IPS-15b (cell line): ENCODE measurements around the gene MGAT4B.

ENCODE experiments used
- H3K27me3 ChIP-seq: one replicate; pipeline ENCODE4 v1.6.1; 2013; ENCODE audit warnings: low read length; ENCODE audit not compliant: control insufficient read depth, insufficient read depth
- H3K36me3 ChIP-seq: one replicate; pipeline ENCODE4 v1.6.1; 2013; ENCODE audit warnings: low read length; ENCODE audit not compliant: control insufficient read depth, insufficient read depth
- H3K4me1 ChIP-seq: one replicate; pipeline ENCODE4 v1.6.1; 2013; ENCODE audit warnings: mild to moderate bottlenecking, low read length; ENCODE audit not compliant: control insufficient read depth, insufficient read depth
- H3K4me3 ChIP-seq: one replicate; pipeline ENCODE4 v1.5.1; 2013; ENCODE audit warnings: low read depth, low read length
- H3K9ac ChIP-seq: one replicate; pipeline ENCODE4 v1.6.1; 2013; ENCODE audit warnings: low read depth, mild to moderate bottlenecking, low read length
- H3K9me3 ChIP-seq: one replicate; pipeline ENCODE4 v1.6.1; 2013; ENCODE audit warnings: mild to moderate bottlenecking, low read length; ENCODE audit not compliant: control insufficient read depth, insufficient read depth

The MGAT4B gene

DNA sequence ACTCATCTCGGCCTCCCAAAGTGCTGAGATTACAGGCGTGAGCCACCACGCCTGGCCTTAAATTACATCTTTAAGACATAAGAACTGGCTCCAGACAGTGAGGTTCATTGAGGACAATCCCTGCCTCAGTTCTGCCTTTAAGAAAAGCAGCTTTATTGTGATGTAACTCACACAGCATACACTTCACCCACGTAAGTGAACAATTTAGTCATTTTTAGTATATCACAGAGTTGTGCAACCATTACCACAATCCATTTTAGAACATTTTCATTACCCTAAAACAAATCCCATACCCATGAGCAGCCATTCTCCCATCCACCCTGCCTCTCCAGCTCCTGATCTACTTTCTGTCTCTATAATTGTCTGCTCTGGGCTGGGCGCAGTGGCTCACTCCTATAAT is 36.9 kb downstream of the MGAT4B start:
- Histone ChIP-seq H3K4me3 (no peak overlapping the region), H3K27me3 (no peaks in the 10 kb centered on the region), H3K9me3 (no peaks in the 10 kb centered on the region), H3K36me3 (peaks cover 59% of the 10 kb centered on the region), H3K9ac (no peak overlapping the region), H3K4me1 (no peaks in the 10 kb centered on the region)

DNA sequence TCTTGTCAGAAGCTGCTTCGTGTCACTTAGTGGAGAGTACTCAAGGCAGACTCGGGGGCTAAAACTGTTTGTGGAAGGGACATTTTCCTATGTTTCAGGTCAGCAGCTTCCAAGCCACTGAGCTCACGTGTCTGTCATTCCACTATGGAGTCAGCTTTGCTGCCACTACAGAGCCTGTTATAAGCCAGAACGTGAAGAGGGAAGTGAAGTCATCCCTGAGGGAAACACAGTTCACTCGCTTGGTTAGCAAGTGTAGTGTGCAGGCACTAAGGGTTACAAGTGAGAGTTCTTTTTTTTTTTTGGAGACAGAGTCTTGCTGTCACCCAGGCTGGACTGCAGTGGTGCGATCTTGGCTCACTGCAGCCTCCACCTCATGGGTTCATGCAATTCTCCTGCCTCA is 37.4 kb downstream of the MGAT4B start:
- no peaks in the 10 kb centered on the region for H3K9me3 ChIP-seq
- no peaks in the 10 kb centered on the region for H3K4me1 ChIP-seq
- H3K4me3 ChIP-seq: no peak overlapping the region
- H3K9ac ChIP-seq: no peak overlapping the region
- H3K36me3 ChIP-seq: peaks cover 56% of the 10 kb centered on the region
- H3K27me3 ChIP-seq: no peaks in the 10 kb centered on the region

DNA sequence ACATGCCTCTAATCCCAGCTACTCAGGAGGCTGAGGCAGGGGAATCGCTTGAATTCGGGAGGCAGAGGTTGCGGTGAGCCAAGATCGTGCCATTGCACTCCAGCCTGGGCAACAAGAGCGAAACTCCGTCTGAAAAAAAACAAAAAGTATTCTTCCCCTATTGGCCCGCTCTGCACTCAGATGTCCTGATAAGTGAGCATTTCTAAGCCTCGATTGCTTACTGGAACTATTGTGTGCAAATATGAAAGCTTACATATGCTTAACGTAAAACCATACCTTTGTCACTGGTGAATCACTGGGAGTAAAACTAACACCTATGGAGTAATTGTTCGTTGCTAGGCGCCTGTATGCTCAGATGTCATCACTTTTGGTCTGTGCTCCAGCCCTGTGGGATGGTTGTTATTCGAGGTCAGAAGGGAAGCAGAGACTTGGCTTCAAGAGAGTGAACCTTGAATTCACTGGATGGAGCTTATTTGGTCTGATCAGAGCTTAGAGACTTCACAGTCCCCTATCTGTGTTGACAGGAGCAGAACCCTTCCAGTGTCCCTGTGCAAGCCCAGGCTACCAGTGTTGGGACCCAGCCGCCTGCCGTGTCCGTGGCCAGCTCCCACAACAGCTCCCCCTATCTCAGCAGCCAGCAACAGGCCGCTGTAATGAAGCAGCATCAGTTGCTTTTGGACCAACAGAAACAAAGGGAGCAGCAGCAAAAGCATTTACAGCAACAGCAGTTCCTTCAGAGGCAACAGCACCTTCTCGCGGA is 38.2 kb downstream of the MGAT4B start:
- Histone ChIP-seq H3K4me1 (peaks cover 4% of the 10 kb centered on the region), H3K36me3 (peaks cover 48% of the 10 kb centered on the region), H3K9me3 (no peaks in the 10 kb centered on the region), H3K27me3 (no peaks in the 10 kb centered on the region), H3K4me3 (no peak overlapping the region), H3K9ac (no peak overlapping the region)

DNA sequence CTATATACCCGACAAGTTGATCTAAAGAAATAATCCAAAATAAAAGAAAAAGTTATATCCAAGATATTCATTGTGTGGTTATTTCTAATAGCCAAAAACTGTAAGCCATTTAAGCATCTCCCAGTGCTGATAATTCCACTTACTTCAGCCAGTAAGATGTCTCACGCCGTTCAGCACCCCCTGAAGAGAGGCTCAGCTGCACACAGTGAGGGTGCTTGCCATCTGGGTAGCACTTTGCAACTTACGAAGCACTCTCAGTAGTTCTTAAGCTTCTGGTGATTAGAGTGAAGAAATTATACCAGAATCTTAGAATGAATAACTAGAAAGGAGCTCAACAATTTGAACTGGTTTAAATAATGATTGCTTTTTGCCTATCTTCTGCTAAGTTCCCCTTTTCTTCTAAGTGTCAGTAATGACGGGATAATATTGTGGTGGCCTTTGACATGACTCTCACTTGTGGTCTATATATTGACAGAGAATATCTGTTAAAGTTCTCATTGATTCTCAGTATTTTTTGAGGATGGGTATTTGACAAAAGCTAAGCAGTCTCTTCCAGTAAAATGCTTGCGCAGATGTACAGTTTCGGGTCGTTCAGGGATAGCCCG is 39.1 kb downstream of the MGAT4B start:
- peaks cover 42% of the 10 kb centered on the region for H3K36me3 ChIP-seq
- H3K4me1 ChIP-seq: peaks cover 11% of the 10 kb centered on the region
- no peaks in the 10 kb centered on the region for H3K27me3 ChIP-seq
- no peaks in the 10 kb centered on the region for H3K9me3 ChIP-seq
- no peak overlapping the region for H3K9ac ChIP-seq
- no peak overlapping the region for H3K4me3 ChIP-seq

DNA sequence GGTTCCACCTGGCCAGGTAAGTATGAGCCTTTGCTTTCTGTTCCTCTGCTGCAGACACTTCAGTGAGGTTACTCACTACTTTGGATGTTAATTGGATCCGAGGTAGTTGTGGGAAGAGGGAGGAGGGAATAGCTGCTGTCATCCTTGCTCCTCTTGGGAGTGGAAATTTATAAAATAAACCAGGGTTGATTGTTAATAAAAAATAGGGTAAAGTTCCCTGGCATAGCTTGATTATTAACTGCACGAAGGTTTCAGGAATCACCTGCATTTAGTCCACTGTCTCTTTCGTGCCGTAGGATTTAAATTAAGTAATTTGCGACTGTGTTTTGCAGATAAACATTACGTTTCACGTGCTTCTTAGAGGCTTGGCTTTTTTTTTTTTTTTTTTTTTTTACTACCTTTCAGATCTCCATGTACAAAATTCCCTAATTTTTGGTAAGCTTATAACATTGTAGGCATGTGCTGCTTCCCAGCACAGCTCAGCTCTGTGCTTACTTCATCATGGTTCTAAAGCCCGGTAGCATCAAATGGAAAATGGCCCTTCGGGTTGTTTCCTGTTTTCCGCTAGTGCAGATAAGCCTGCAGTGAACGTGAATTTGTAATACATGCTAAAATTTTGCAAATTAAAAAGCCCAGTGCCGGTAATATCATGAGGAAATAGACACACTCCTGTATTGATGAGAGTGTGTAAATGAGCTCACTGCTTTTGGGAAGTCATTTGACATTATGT is 39.8 kb downstream of the MGAT4B start:
- Histone ChIP-seq H3K9ac (no peak overlapping the region), H3K4me1 (peaks cover 14% of the 10 kb centered on the region), H3K9me3 (no peaks in the 10 kb centered on the region), H3K4me3 (no peak overlapping the region), H3K36me3 (peaks cover 39% of the 10 kb centered on the region), H3K27me3 (no peaks in the 10 kb centered on the region)

DNA sequence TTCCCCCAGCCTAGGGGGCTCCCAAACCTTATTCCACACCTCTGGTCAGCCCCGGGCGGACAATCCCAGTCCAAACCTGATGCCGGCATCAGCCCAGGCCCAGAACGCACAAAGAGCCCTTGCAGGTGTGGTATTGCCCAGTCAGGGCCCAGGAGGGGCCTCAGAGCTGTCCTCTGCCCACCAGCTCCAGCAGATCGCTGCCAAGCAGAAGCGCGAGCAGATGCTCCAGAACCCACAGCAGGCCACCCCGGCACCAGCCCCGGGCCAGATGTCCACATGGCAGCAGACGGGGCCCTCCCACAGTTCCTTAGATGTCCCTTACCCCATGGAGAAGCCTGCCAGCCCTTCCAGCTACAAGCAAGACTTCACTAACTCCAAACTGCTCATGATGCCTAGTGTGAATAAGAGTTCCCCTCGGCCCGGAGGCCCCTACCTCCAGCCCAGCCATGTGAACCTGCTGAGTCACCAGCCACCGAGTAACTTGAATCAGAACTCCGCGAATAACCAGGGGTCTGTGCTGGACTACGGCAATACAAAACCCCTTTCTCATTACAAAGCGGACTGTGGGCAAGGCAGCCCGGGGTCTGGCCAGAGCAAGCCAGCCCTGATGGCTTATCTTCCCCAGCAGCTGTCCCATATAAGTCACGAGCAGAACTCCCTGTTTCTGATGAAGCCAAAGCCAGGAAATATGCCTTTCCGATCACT is 40.5 kb downstream of the MGAT4B start:
- H3K36me3 ChIP-seq: peaks cover 35% of the 10 kb centered on the region
- no peaks in the 10 kb centered on the region for H3K27me3 ChIP-seq
- no peaks in the 10 kb centered on the region for H3K9me3 ChIP-seq
- no peak overlapping the region for H3K4me3 ChIP-seq
- no peak overlapping the region for H3K9ac ChIP-seq
- peaks cover 14% of the 10 kb centered on the region for H3K4me1 ChIP-seq

DNA sequence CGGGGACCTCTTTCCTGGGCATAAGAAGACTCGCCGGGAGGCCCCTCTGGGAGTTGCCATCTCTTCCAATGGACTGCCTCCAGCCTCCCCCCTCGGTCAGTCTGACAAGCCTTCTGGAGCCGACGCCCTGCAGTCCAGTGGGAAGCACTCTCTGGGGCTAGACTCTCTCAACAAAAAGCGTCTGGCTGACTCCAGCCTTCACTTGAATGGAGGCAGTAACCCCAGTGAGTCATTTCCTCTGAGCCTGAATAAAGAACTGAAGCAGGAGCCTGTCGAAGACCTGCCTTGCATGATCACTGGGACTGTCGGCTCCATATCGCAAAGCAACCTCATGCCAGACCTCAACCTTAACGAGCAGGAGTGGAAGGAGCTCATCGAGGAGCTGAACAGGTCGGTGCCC is 41.3 kb downstream of the MGAT4B start:
- Histone ChIP-seq H3K4me1 (peaks cover 14% of the 10 kb centered on the region), H3K4me3 (no peak overlapping the region), H3K36me3 (peaks cover 30% of the 10 kb centered on the region), H3K9me3 (no peaks in the 10 kb centered on the region), H3K27me3 (no peaks in the 10 kb centered on the region), H3K9ac (no peak overlapping the region)

DNA sequence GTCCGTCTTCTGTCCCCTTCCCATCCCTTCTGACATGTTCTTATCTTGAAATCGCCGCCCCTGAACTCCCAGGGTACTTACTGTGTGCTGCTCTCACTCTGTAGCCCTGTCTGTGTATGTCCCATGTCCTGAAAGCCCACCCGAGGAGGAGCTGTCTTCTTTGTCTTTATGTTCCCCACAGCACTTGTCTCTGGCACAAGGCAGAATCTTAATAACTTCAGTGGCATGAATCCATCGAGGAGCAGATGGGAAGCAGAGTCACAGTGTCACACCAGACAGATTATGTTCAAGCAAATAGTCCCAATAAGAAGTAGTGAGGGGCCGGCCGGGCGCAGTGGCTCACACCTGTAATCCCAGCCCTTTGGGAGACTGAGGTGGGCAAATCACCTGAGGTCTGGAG is 42.6 kb downstream of the MGAT4B start:
- no peaks in the 10 kb centered on the region for H3K27me3 ChIP-seq
- no peak overlapping the region for H3K9ac ChIP-seq
- H3K36me3 ChIP-seq: peaks cover 21% of the 10 kb centered on the region
- H3K4me3 ChIP-seq: no peak overlapping the region
- peaks cover 16% of the 10 kb centered on the region for H3K4me1 ChIP-seq
- no peaks in the 10 kb centered on the region for H3K9me3 ChIP-seq

DNA sequence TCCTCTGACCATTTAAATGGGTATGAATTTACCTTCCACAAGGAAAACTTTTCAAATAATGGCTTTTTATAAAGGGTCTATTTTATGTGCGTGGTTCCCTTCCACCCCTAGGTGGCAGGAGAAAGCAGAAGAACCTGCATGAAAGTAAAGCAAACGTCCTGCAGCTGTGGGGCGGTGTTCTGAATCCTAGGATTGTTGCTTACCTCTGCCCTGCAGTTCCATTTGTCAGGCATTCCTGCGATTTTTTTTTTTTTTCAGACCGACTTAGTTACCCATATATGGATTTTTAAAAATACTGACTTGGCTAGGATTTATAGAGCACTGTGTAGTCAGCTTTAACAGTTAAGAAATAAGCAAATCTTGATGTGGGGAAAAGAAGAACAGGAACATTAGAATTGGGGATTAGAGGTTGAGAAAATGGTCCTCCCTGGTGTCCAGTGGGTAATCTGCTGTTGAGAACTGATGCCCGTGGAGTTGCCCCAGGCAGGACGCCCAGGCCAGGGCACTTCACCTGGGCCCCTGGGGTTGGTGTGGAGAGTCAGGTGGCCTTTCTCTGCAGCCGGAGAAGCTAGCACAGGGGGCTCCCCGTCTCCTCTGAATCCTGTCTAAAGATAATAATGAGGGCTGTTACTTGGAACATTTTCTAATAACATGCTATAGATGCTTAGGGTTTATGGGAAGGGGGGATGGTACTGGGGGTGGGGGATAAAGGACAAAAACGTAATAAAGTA is 43.3 kb downstream of the MGAT4B start:
- no peaks in the 10 kb centered on the region for H3K9me3 ChIP-seq
- peak overlapping the region; percentile 29 for H3K9ac ChIP-seq
- peaks cover 16% of the 10 kb centered on the region for H3K4me1 ChIP-seq
- H3K4me3 ChIP-seq: no peak overlapping the region
- no peaks in the 10 kb centered on the region for H3K27me3 ChIP-seq
- peaks cover 17% of the 10 kb centered on the region for H3K36me3 ChIP-seq

DNA sequence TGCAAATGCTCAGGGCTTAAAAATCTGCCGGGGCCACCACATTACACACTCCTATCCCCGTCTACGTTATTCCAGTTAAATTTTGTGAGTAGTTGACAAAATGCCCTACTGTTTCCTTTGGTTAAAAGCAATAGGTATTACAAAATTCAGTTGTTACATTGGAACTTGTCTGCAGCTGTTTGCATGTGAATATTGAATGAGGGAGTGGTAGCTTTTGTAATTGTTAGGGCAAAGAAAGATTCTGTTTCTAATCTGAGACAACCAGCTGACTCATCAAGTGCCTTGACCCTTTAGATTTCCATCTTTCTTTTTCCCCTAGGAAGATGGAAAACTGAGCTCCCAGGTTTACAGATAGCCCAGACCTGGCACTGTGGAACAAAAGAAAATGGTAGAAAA is 43.9 kb downstream of the MGAT4B start:
- H3K27me3 ChIP-seq: no peaks in the 10 kb centered on the region
- H3K36me3 ChIP-seq: peaks cover 17% of the 10 kb centered on the region
- H3K9ac ChIP-seq: peak overlapping the region; percentile 6
- H3K4me1 ChIP-seq: peaks cover 16% of the 10 kb centered on the region
- no peak overlapping the region for H3K4me3 ChIP-seq
- no peaks in the 10 kb centered on the region for H3K9me3 ChIP-seq

DNA sequence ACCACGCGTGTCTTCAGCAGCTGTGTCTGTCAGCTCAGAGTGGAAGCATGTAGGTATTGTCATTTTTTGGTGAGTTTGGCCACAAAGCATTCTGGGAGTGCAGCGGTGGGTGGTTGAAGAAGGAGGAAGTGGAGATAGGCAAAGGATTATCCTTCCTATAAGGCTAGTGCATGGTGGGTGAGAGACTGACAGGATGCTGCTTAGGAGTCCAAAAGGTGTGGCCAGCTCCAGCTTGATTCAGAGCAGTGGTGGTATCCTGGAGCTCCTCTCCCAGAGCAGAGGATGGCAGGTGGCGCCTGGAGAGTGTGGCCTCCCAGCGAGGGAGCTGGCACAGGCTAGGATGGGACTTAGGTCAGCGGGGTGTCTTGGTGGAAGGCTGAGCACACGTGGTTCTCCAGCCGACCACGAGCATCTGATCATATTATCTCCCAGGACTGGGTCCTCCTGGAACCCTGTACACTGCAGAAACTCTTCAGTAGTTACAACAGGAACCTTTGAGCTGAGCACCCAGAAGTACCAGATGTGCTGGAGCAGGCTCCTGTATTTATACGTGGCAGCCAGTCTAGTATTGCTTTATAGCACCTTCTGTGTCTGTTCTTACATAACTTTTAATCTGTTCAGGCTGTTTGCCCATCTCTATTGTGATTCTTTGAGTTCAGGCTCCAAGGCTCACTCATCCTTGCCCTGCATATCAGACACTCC is 44.4 kb downstream of the MGAT4B start:
- Histone ChIP-seq H3K9me3 (no peaks in the 10 kb centered on the region), H3K4me3 (no peak overlapping the region), H3K4me1 (peaks cover 16% of the 10 kb centered on the region), H3K27me3 (no peaks in the 10 kb centered on the region), H3K36me3 (peaks cover 17% of the 10 kb centered on the region), H3K9ac (peak overlapping the region; percentile 6)
